MCF 10A (cell line): ENCODE measurements around the gene DLX5. TPM values are rescaled to one million over a fixed set of nuclear protein-coding genes. Genes with fewer than 3 reads are reported as not detected.

Source experiments
- BruUV-seq: library from RNA; stranded (reverse); fragments of 400-500 nt; replicated peaks from 2 replicates; lab custom pipeline; 2021; lab: Mats Ljungman, UMichigan
- CTCF ChIA-PET: fragments of 300-600 bp; sonication (Branson Sonifier 250); formaldehyde crosslinking; extraction: SDS; loops from one replicate; lab custom pipeline; 2021; ENCODE audit warnings: antibody characterized with exemption, inconsistent platforms; lab: Yijun Ruan, JAX
- POLR2A ChIA-PET: fragments of 300-600, 350-650 bp; sonication (Branson Sonifier 250); formaldehyde crosslinking; extraction: SDS; loops from one replicate; lab custom pipeline; 2020; ENCODE audit warnings: antibody characterized with exemption, inconsistent platforms; lab: Yijun Ruan, JAX
- DNase-seq: peaks from one replicate; pipeline ENCODE4 v3.0.0-alpha.2; 2018; ENCODE audit not compliant: unreplicated experiment
- H3K27ac Mint-ChIP-seq: one replicate; pipeline ENCODE4 v1.8.0; 2022; ENCODE audit warnings: mild to moderate bottlenecking, low read depth, mixed read lengths; ENCODE audit not compliant: unreplicated experiment
- H3K27me3 Mint-ChIP-seq: one replicate; pipeline ENCODE4 v1.8.0; 2022; ENCODE audit warnings: mixed read lengths; ENCODE audit not compliant: insufficient read depth, unreplicated experiment
- H3K36me3 Mint-ChIP-seq: one replicate; pipeline ENCODE4 v1.8.0; 2022; ENCODE audit warnings: mild to moderate bottlenecking, moderate library complexity, mixed read lengths; ENCODE audit not compliant: insufficient read depth, unreplicated experiment
- H3K4me1 Mint-ChIP-seq: one replicate; pipeline ENCODE4 v1.8.0; 2022; ENCODE audit warnings: mixed read lengths; ENCODE audit not compliant: insufficient read depth, unreplicated experiment
- H3K4me3 Mint-ChIP-seq: one replicate; pipeline ENCODE4 v1.8.0; 2022; ENCODE audit warnings: mild to moderate bottlenecking, moderate library complexity, mixed read lengths; ENCODE audit not compliant: unreplicated experiment
- H3K9me3 Mint-ChIP-seq: one replicate; pipeline ENCODE4 v1.8.0; 2022; ENCODE audit warnings: mixed read lengths; ENCODE audit not compliant: unreplicated experiment
- intact Hi-C: fragments of 100-400 bp; cut with micrococcal nuclease; formaldehyde crosslinking; loops from 2 replicates; pipeline ENCODE4 v1.14.1; 2022
- total RNA-seq: library from RNA; stranded (reverse); gene quantifications from 2 replicates; pipeline ENCODE4 v1.2.3, GENCODE V29; 2022
- TF ChIP-seq, protein P1 (sequence below): fragments of 200-600 bp; IDR thresholded peaks from one replicate; pipeline ENCODE4 v1.8.0; 2022; ENCODE audit warnings: antibody characterized with exemption, mild to moderate bottlenecking; ENCODE audit not compliant: unreplicated experiment

The DLX5 gene
- total RNA-seq, 1 experiment from 2014 or later, result not detected

- DNase-seq, result no peak
- Mint-ChIP-seq H3K27me3 (peaks cover 33% of the 10 kb centered on the region), H3K4me3 (no peak overlapping the region), H3K4me1 (peaks cover 20% of the 10 kb centered on the region), H3K36me3 (peaks cover 6% of the 10 kb centered on the region), H3K27ac (no peak overlapping the region), H3K9me3 (no peaks in the 10 kb centered on the region)
- POLR2A ChIA-PET, result no interaction called here
- BruUV-seq, result no TSS peak
- TF ChIP-seq, protein P1, sequence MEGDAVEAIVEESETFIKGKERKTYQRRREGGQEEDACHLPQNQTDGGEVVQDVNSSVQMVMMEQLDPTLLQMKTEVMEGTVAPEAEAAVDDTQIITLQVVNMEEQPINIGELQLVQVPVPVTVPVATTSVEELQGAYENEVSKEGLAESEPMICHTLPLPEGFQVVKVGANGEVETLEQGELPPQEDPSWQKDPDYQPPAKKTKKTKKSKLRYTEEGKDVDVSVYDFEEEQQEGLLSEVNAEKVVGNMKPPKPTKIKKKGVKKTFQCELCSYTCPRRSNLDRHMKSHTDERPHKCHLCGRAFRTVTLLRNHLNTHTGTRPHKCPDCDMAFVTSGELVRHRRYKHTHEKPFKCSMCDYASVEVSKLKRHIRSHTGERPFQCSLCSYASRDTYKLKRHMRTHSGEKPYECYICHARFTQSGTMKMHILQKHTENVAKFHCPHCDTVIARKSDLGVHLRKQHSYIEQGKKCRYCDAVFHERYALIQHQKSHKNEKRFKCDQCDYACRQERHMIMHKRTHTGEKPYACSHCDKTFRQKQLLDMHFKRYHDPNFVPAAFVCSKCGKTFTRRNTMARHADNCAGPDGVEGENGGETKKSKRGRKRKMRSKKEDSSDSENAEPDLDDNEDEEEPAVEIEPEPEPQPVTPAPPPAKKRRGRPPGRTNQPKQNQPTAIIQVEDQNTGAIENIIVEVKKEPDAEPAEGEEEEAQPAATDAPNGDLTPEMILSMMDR, result no peak
- CTCF ChIA-PET, result interaction anchor here (0.5 to 0.8 kb wide), 3 partner anchors 71 to 1244 kb away, joined by 3 to 4 read pairs (median 3); no protein-coding TSS in a partner anchor
- intact Hi-C loops, result no loop called here
Observed at GRCh38 chr7:96977445-96977844, 47.2 kb downstream of the DLX5 start.

DNA sequence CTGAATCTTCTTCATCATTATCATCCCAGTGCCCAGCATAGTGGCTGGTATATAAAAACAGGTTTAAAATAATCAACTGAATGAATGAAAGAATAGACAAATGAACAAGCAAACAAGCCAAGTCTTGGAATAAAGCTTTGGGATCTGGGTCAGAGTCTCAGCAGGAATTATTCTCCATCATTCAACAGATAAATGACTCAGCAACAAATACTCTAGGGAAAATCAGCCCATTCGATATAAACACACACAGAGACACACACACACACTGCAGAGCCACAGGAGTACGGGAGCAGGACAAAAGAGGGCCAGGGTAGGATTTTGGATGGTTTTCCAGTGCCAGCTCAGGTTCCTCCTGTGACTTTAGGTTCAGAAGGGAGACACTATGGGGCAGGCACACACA is 48.5 kb downstream of the DLX5 start:
- TF ChIP-seq, protein P1, result no peak
- no peak overlapping the region for H3K27ac Mint-ChIP-seq
- BruUV-seq, result no TSS peak
- ChIA-PET POLR2A (interaction anchor here (1.3 kb wide), 1 partner anchor 13 kb away, joined by 3 read pairs; no protein-coding TSS in a partner anchor), CTCF (no interaction called here)
- H3K4me3 Mint-ChIP-seq, result no peak overlapping the region
- peaks cover 6% of the 10 kb centered on the region for H3K36me3 Mint-ChIP-seq
- intact Hi-C loops, result no loop called here
- no peaks in the 10 kb centered on the region for H3K9me3 Mint-ChIP-seq
- peaks cover 18% of the 10 kb centered on the region for H3K4me1 Mint-ChIP-seq
- DNase-seq, result no peak
- H3K27me3 Mint-ChIP-seq, result peaks cover 41% of the 10 kb centered on the region

GRCh38 chr7:96973986-96974385 is 50.6 kb downstream of the DLX5 start:
- no peaks in the 10 kb centered on the region for H3K9me3 Mint-ChIP-seq
- CTCF ChIA-PET, result no interaction called here
- peaks cover 18% of the 10 kb centered on the region for H3K4me1 Mint-ChIP-seq
- POLR2A ChIA-PET, result interaction anchor here (0.6 kb wide), 1 partner anchor 311 kb away, joined by 3 read pairs; no protein-coding TSS in a partner anchor
- intact Hi-C loops, result no loop called here
- H3K36me3 Mint-ChIP-seq, result peaks cover 6% of the 10 kb centered on the region
- no peak overlapping the region for H3K27ac Mint-ChIP-seq
- DNase-seq, result no peak
- TF ChIP-seq, protein P1, result no peak
- no TSS peak for BruUV-seq
- H3K27me3 Mint-ChIP-seq, result peaks cover 54% of the 10 kb centered on the region
- no peak overlapping the region for H3K4me3 Mint-ChIP-seq

DNA sequence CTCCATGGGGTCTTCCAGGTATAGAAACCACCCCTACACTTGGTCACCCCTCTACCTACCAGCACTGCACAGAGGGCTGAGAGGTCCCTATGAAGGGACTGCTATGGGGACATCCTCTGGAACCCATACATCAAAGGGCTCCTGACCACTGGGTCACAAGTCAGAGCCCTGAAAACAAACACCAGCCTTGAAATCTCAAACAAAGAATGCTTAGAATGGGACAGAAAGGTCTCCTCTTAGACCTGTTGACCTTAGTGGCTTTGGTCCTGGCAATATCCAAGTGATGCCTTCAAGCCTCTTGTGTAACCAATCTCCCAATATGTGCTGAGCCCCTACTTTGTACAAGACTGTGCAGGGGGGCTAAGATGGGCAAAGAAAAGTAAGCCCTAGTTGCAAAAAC is 53.9 kb downstream of the DLX5 start:
- intact Hi-C loops, result no loop called here
- no TSS peak for BruUV-seq
- Mint-ChIP-seq H3K9me3 (no peaks in the 10 kb centered on the region), H3K27me3 (peaks cover 59% of the 10 kb centered on the region), H3K4me1 (peaks cover 18% of the 10 kb centered on the region), H3K4me3 (no peak overlapping the region), H3K36me3 (no peaks in the 10 kb centered on the region), H3K27ac (no peak overlapping the region)
- POLR2A ChIA-PET, result interaction anchor here (1.1 kb wide), 1 partner anchor 8 kb away, joined by 3 read pairs; no protein-coding TSS in a partner anchor
- TF ChIP-seq, protein P1, result no peak
- CTCF ChIA-PET, result no interaction called here
- no peak for DNase-seq

Other genes starting within 250 kb of the DLX5 start
- not detected in 2 replicates for gene DLX6, start 19.3 kb downstream of the DLX5 start, total RNA-seq
- gene SDHAF3, start 92.9 kb upstream of the DLX5 start, total RNA-seq, result 6.7 and 12.3 TPM in 2 replicates